ENCODE data around the gene SALL4.
"Not testable (repeated sequence)": the region's sequence is repeated elsewhere in the genome, so short reads cannot be mapped to it uniquely, and the experiment has no call there.

SALL4 gene

GRCh38 chr20:51802170-51802751 lies at the start of gene SALL4:
SALL4 (minus strand) TSS chr20:51802521; CDS start chr20:51802408, 113 bp downstream.
- no peak for DNase-seq

- DNase-seq = no peak
These were observed 46.0 kb upstream of the SALL4 start for GRCh38 chr20:51848346-51848745.

- no peak for DNase-seq
These were observed 38.5 kb upstream of the SALL4 start for GRCh38 chr20:51840865-51841264.

- DNase-seq = no peak
These were observed 35.6 kb upstream of the SALL4 start for GRCh38 chr20:51837876-51838420.

GRCh38 chr20:51837436-51837835 lies 35.1 kb upstream of the SALL4 start:
- DNase-seq = no peak

GRCh38 chr20:51833326-51833725 lies 31.0 kb upstream of the SALL4 start:
- no peak for DNase-seq

GRCh38 chr20:51832276-51832675 lies 30.0 kb upstream of the SALL4 start:
- no peak for DNase-seq

- no peak for DNase-seq
These were observed 29.5 kb upstream of the SALL4 start for GRCh38 chr20:51831866-51832265.

GRCh38 chr20:51830538-51830937 lies 28.2 kb upstream of the SALL4 start:
- DNase-seq = no peak

- no peak for DNase-seq
These were observed 26.4 kb upstream of the SALL4 start for GRCh38 chr20:51828762-51829161.

GRCh38 chr20:51826372-51826771 lies 24.1 kb upstream of the SALL4 start:
- DNase-seq = no peak

- DNase-seq = no peak
These were observed 16.2 kb upstream of the SALL4 start for GRCh38 chr20:51818479-51819008.

GRCh38 chr20:51816856-51817255 lies 14.5 kb upstream of the SALL4 start:
- DNase-seq = not testable (repeated sequence)

GRCh38 chr20:51815383-51816076 lies 13.2 kb upstream of the SALL4 start:
- no peak for DNase-seq

- no peak for DNase-seq
These were observed 10.5 kb upstream of the SALL4 start for GRCh38 chr20:51812861-51813260.

GRCh38 chr20:51811514-51812128 lies 9.3 kb upstream of the SALL4 start:
- no peak for DNase-seq

GRCh38 chr20:51811042-51811355 lies 8.7 kb upstream of the SALL4 start:
- DNase-seq = no peak

- DNase-seq = no peak
These were observed 8.1 kb upstream of the SALL4 start for GRCh38 chr20:51810155-51811041.

GRCh38 chr20:51807720-51808250 lies 5.5 kb upstream of the SALL4 start:
- DNase-seq = no peak

- no peak for DNase-seq
These were observed 2.4 kb upstream of the SALL4 start for GRCh38 chr20:51804754-51805153.

- no peak for DNase-seq
These were observed 980 bp upstream of the SALL4 start for GRCh38 chr20:51803148-51803854.

- no peak for DNase-seq
These were observed 548 bp downstream of the SALL4 start for GRCh38 chr20:51801823-51802123.

Measured in NCI-H1436 (cell line).